ENCODE results near the gene ATP2C2.

ATP2C2 gene

DNA sequence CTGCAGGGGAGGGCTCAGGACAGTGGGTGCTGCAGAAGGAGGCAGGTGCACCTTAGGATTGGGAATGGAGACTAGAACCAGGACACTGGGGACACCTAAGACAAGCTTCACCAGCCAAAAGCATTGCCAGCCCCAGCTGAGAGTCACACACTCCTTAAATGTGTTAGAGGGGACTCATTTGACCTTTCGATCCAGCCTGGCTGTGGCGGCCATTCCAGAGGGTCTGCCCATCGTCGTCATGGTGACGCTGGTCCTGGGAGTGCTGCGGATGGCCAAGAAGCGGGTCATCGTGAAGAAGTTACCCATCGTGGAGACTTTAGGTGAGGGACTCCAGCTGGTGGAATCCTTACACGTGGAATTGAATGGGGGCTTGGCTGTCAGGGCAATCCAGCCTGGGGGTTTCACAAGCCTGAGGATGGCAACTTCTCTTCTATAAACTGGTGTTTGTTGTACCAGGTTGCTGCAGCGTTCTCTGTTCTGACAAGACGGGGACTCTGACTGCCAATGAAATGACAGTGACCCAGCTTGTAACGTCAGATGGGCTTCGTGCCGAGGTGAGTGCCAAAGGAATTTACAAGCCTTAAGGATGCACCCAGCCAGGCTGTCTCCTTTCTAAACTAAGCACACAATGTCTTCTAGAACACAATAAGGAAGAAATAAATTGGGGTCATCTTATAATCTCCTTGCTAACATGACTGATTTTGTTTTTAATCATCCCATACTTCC lies 70.8 kb downstream of the ATP2C2 start:
- TF ChIP-seq TAF1 (IDR thresholded peaks at IDR 0.05; ENCODE audit: borderline replicate concordance, insufficient read depth, low read length) = no peak
- TF ChIP-seq POLR2AphosphoS5 (IDR thresholded peaks at IDR 0.05; ENCODE audit: low read depth, low read length) = no peak
- no peak for TF ChIP-seq FOXP2 (optimal IDR thresholded peaks at IDR 0.05; ENCODE audit: borderline replicate concordance, extremely low read depth, extremely low read length, insufficient read depth)
- TF ChIP-seq SIN3A (IDR thresholded peaks at IDR 0.05; ENCODE audit: borderline replicate concordance, insufficient read depth, low read length) = no peak
- TF ChIP-seq, protein P1, sequence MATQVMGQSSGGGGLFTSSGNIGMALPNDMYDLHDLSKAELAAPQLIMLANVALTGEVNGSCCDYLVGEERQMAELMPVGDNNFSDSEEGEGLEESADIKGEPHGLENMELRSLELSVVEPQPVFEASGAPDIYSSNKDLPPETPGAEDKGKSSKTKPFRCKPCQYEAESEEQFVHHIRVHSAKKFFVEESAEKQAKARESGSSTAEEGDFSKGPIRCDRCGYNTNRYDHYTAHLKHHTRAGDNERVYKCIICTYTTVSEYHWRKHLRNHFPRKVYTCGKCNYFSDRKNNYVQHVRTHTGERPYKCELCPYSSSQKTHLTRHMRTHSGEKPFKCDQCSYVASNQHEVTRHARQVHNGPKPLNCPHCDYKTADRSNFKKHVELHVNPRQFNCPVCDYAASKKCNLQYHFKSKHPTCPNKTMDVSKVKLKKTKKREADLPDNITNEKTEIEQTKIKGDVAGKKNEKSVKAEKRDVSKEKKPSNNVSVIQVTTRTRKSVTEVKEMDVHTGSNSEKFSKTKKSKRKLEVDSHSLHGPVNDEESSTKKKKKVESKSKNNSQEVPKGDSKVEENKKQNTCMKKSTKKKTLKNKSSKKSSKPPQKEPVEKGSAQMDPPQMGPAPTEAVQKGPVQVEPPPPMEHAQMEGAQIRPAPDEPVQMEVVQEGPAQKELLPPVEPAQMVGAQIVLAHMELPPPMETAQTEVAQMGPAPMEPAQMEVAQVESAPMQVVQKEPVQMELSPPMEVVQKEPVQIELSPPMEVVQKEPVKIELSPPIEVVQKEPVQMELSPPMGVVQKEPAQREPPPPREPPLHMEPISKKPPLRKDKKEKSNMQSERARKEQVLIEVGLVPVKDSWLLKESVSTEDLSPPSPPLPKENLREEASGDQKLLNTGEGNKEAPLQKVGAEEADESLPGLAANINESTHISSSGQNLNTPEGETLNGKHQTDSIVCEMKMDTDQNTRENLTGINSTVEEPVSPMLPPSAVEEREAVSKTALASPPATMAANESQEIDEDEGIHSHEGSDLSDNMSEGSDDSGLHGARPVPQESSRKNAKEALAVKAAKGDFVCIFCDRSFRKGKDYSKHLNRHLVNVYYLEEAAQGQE (IDR thresholded peaks at IDR 0.05; ENCODE audit: insufficient read depth in 1 of 2, low read depth in 2 of 2, low read length in 2 of 2) = no peak

DNA sequence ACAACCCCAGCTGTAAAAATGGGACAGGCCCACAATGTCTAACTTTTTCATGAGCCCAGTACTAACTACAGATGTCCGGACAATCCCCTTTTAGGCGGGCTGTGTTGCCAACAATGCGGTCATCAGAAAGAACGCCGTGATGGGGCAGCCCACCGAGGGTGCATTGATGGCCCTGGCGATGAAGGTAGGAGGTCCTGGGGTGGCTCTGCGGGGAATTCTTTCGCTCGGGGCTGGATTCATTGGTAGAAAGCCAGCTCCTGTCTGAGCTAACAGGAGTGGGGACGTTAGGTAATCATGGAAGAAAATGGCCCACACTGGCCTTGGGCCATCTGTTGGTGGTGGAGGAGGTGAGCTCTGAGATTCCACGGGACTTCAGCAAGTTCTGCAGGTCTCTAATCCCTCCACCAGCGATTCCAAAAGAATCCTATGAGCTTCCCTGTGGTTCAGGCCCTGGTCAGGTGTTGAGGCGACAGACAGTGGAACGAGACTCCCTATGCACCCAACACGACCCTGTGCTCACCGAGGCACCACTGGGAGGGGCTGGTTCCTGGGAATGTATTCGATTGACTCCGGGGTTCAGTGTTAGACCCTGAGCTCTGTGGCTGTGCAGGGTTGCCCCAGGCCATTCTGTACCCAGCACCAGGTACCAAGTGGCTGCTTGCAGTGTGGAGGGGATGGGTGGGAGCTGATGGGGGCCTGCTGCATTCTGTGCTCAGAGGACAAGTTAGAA lies 74.2 kb downstream of the ATP2C2 start:
- TF ChIP-seq FOXP2 (optimal IDR thresholded peaks at IDR 0.05; ENCODE audit: borderline replicate concordance, extremely low read depth, extremely low read length, insufficient read depth) = no peak
- no peak for TF ChIP-seq SIN3A (IDR thresholded peaks at IDR 0.05; ENCODE audit: borderline replicate concordance, insufficient read depth, low read length)
- no peak for TF ChIP-seq TAF1 (IDR thresholded peaks at IDR 0.05; ENCODE audit: borderline replicate concordance, insufficient read depth, low read length)
- TF ChIP-seq POLR2AphosphoS5 (IDR thresholded peaks at IDR 0.05; ENCODE audit: low read depth, low read length) = no peak
- TF ChIP-seq, protein P1 (IDR thresholded peaks at IDR 0.05; ENCODE audit: insufficient read depth in 1 of 2, low read depth in 2 of 2, low read length in 2 of 2) = no peak

DNA sequence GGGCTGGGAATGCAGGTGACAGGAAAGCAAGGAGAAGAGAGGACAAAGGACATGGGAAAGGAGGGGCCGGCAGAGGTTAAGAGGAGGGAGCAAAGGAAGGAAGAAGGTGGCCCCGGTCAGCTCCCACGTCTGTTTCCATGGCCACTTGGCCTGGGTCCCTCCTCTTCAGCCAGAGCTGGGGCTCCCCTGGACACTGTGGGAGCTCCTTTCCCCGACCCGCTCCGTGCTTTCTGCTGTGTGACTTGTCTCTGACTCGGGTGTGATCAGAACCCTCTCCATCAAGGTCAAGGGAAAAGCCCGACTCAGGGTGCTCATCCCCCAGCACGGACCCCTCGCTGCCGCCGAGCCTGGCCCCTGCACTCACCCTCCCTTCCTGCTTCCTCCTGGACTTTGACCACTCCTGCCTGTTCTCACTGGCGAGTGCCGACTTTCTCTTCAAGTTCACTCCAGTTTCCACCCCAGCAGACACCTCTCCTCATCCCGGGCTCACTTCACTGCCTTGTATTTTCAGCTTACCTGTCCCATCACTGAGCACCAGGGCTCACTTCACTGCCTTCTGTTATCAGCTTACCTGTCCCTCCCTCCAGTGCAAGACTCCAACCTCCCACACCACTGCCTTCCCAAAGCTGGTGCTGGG lies 74.9 kb downstream of the ATP2C2 start:
- TF ChIP-seq TAF1 (IDR thresholded peaks at IDR 0.05; ENCODE audit: borderline replicate concordance, insufficient read depth, low read length) (no peak), SIN3A (IDR thresholded peaks at IDR 0.05; ENCODE audit: borderline replicate concordance, insufficient read depth, low read length) (no peak), POLR2AphosphoS5 (IDR thresholded peaks at IDR 0.05; ENCODE audit: low read depth, low read length) (no peak)

DNA sequence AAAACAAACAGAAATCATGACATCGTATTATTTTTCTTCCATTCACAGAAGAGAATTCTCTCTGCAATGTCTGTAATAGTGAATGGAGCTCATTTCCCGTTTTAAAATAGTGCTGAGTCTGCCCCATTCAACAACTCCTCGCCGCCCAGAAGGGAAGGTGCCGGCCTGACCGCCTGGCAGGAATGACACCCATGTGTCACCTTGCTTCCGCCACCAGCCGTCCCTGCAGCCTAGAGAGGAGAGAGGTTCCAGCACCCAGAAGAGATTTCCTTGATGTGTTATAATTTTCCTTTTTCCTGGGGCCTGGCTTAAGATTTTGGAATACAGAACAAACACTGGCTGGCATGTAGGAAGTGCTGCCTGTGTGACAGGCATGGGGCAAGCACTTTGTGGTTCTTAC lies 76.1 kb downstream of the ATP2C2 start:
- TF ChIP-seq TAF1 (IDR thresholded peaks at IDR 0.05; ENCODE audit: borderline replicate concordance, insufficient read depth, low read length) (no peak), SIN3A (IDR thresholded peaks at IDR 0.05; ENCODE audit: borderline replicate concordance, insufficient read depth, low read length) (no peak), FOXP2 (optimal IDR thresholded peaks at IDR 0.05; ENCODE audit: borderline replicate concordance, extremely low read depth, extremely low read length, insufficient read depth) (no peak), POLR2AphosphoS5 (IDR thresholded peaks at IDR 0.05; ENCODE audit: low read depth, low read length) (no peak)
- TF ChIP-seq, protein P1 (IDR thresholded peaks at IDR 0.05; ENCODE audit: insufficient read depth in 1 of 2, low read depth in 2 of 2, low read length in 2 of 2) = no peak

DNA sequence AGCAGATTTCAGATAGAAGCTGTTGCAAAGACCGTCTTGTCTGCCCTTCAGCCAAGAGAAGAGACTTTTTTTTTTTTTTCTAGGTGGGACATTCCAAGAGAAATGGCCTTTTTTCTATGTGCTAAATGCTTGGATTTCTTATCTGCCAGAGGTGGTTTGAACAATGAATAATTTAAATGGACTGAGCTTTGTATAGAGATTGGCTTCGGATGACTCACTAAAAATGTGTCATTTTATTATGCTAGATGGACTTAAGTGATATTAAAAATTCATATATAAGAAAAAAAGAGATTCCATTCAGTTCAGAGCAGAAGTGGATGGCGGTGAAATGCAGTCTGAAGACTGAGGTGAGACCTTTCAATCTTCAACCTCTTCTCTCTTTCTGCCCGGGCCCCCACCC lies 77.7 kb downstream of the ATP2C2 start:
- TF ChIP-seq SIN3A (IDR thresholded peaks at IDR 0.05; ENCODE audit: borderline replicate concordance, insufficient read depth, low read length) (no peak), FOXP2 (optimal IDR thresholded peaks at IDR 0.05; ENCODE audit: borderline replicate concordance, extremely low read depth, extremely low read length, insufficient read depth) (no peak), TAF1 (IDR thresholded peaks at IDR 0.05; ENCODE audit: borderline replicate concordance, insufficient read depth, low read length) (no peak), POLR2AphosphoS5 (IDR thresholded peaks at IDR 0.05; ENCODE audit: low read depth, low read length) (no peak)
- TF ChIP-seq, protein P1 (IDR thresholded peaks at IDR 0.05; ENCODE audit: insufficient read depth in 1 of 2, low read depth in 2 of 2, low read length in 2 of 2) = no peak

All from PFSK-1 (cell line).